Colon (tissue), 2 donors: ENCODE data around the gene IFIT1.
A peak's percentile ranks its signal among the peaks of the same experiment; 100 is the strongest.
"Not testable (repeated sequence)": the region's sequence is repeated elsewhere in the genome, so short reads cannot be mapped to it uniquely, and the experiment has no call there.

Experiments
- FAIRE-seq: peaks from 2 replicates; lab custom pipeline; 2012; peaks lifted over from hg19 to GRCh38; lab: Jason Lieb, UNC
- donor health status: control.
- donor health status: control.

IFIT1 gene

DNA sequence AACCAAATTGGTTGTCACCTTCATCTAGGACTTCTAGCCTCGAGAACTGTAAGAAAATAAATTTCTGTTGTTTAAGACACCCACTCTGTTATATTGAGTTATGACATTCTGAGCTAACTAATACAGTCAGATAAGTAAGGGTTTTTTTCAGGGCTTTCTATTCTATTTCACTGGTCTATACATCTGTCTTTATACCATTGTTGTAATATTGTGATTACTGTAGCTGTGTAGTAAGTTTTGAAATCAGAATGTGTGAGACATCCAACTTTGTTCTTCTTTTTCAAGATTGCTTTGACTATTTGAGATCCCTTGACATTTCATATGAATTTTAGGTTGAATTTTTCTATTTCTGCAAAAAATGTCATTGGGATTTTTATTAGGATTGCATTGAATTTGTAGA lies 7.5 kb downstream of the IFIT1 start:
- peak; percentile 47 for FAIRE-seq

DNA sequence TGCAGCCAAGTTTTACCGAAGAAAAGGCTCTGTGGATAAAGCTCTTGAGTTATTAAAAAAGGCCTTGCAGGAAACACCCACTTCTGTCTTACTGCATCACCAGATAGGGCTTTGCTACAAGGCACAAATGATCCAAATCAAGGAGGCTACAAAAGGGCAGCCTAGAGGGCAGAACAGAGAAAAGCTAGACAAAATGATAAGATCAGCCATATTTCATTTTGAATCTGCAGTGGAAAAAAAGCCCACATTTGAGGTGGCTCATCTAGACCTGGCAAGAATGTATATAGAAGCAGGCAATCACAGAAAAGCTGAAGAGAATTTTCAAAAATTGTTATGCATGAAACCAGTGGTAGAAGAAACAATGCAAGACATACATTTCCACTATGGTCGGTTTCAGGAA lies 10.6 kb downstream of the IFIT1 start:
- no peak for FAIRE-seq

DNA sequence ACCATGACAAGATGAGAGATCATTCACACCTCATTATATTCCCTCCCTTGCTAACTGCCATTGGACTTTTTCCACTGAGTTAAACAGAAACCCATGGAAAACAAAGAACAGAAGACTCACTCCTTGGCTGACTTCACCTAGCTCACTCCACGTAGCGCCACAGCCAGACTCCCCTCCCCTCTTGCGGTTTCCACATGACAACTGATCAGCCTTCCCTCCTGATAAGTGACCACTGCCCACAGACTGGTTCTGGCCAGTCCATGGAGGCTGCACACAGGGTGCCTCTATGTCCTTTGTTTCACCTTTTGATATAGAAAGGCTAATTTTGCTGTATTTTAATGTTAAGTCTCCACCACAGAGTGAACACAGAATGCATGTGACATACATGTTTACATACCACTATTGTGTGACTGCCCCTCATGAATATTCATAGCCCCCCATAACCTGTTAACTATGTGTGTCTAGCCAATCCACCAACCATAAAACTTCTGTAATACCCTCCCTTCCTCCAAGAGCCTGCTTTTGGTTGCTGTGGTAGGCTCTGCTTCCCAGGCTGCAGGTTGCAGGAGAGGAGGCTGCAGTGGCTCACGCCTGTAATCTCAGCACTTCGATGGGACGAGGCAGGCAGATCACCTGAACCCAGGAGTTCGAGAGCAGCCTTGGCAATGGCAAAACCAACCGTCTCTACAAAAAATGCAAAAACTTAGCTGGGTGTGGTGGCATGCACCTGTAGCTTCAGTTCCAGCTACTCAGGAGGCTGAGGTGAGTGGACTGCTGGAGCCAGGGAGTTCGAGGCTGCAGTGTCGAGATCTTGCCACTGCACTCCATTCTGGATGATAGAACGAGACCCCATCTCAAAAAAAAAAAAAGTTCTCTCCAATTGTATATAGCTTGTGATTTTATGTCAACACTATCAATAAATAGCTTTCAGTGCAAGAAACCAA lies 12.0 kb downstream of the IFIT1 start:
- no peak for FAIRE-seq

DNA sequence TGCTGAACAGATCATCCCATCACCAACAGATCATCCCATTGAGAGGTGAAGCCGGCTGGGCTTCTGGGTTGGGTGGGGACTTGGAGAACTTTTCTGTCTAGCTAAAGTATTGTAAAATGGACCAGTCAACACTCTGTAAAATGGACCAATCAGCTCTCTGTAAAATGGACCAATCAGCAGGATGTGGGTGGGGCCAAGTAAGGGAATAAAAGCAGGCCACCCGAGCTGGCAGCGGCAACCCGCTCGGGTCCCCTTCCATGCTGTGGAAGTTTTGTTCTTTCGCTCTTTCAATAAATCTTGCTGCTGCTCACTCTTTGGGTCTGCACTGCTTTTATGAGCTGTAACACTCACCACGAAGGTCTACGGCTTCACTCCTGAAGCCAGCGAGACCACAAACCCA lies 13.8 kb downstream of the IFIT1 start:
- not testable (repeated sequence) for FAIRE-seq

DNA sequence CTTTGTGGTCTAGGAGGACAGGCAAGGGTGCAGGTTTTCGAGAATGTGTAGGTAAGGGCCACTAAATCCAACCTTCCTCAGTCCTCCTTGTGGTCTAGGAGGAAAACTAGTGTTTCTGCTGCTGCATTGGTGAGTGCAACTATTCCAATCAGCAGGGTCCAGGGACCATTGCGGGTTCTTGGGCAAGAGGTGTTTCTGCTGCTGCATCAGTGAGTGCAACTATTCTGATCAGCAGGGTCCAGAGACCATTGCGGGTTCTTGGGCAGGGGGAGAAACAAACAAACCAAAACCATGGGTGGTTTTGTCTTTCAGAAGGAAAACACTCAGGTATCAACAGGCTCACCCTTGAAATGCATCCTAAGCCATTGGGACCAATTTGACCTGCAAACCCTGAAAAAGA lies 15.4 kb downstream of the IFIT1 start:
- not testable (repeated sequence) for FAIRE-seq

DNA sequence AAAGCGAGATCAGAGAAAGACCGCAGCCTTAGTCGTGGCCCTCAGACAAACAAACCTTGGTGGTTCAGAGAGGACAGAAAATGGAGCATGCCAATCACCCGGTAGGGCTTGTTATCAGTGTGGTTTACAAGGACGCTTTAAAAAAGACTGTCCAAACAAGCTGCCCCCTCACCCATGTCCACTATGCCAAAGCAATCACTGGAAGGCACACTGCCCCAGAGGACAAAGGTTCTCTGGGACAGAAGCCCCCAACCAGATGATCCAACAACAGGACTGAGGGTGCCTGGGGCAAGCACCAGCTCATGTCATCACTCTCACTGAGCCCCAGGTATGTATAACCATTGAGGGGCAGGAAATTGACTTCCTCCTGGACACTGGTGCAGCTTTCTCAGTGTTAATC lies 16.9 kb downstream of the IFIT1 start:
- FAIRE-seq = not testable (repeated sequence)

DNA sequence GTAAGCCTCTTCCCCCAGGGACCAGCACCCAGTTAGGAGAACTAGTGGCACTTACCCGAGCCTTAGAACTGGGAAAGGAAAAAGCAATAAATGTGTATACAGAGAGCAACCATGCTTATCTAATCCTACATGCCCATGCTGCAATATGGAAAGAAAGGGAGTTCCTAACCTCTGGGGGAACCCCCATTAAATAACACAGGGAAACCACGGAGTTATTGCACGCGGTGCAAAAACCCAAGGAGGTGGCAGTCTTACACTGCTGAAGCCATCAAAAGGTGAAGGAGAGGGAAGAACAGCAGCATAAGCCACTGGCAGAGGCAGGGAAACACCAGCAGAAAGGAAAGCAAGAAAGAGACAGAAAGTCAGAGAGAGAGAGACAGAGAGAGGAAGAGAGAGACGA lies 18.1 kb downstream of the IFIT1 start:
- not testable (repeated sequence) for FAIRE-seq

- FAIRE-seq = not testable (repeated sequence)
These were observed 18.7 kb downstream of the IFIT1 start for GRCh38 chr10:89411135-89411534.

- FAIRE-seq = not testable (repeated sequence)
These were observed 19.9 kb downstream of the IFIT1 start for GRCh38 chr10:89412276-89412675.

- FAIRE-seq = no peak
These were observed 21.0 kb downstream of the IFIT1 start for GRCh38 chr10:89413398-89413912.

DNA sequence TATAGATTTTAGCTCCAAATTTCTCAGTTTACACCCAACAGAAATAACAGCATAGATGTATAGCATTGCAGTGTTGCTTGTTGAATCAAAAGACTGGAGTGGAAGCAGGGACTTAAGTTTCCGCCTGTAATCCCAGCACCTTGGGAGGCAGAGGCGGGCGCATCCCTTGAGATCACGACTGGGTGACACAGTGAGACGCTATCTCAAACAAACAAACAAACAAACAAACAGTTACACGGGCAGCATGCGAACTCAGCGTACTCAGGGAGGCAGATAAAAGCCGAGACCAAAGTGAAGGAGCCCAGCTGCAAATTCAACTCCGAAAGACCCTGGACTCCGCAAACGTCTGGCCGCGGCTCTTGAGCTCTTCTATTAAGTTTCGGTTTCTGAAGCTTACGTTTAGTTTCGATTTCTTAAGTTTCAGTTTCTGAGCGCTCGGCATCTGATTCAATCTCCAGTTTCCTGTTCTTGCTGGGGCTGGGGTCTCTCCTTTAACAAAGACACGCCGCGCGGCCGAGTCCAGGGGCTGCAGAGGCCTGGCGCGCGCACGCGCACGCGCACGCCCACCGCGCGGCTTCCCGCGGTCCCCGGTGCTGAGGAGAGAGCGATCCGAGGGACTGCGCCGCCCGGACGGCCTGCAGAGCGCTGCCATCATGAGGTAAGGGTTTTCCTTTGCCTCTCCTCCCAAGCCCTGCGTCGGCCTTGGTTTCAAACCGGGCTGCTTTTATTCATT lies 21.9 kb downstream of the IFIT1 start, which contains the start of gene IFIT5:
TSS of gene IFIT5 (plus strand) at position 423 of the 733 bp plus-strand sequence. CDS start at position 654, 231 bp downstream.
- no peak for FAIRE-seq

GRCh38 chr10:89414879-89415821 lies 22.7 kb downstream of the IFIT1 start:
- FAIRE-seq = no peak

- no peak for FAIRE-seq
These were observed 24.0 kb downstream of the IFIT1 start for GRCh38 chr10:89416465-89416864.

- FAIRE-seq = no peak
These were observed 27.1 kb downstream of the IFIT1 start for GRCh38 chr10:89419548-89419947.

DNA sequence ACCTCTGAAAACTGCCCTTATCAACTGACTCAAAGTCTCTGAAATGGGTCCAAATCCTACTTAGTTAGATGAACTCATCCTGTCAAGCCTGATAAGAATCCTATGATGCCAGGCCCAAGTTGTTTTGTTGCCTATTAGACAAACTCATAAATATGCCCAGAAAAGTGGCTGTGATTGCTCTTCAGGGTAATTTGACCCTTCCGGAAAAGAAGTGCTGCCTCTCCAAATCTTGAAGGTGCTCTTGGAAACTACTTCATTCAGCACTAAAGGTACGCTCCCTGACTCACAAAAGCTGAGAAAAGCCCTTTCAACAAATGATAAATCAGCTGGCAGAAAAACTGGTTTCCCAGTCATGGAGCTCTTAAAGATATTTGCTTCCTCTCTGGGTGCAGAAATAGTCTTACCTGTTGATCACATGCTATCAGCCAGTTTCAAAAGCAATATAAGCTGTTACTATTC lies 28.6 kb downstream of the IFIT1 start:
- no peak for FAIRE-seq

GRCh38 chr10:89425000-89425399 lies 32.6 kb downstream of the IFIT1 start:
- FAIRE-seq = no peak

DNA sequence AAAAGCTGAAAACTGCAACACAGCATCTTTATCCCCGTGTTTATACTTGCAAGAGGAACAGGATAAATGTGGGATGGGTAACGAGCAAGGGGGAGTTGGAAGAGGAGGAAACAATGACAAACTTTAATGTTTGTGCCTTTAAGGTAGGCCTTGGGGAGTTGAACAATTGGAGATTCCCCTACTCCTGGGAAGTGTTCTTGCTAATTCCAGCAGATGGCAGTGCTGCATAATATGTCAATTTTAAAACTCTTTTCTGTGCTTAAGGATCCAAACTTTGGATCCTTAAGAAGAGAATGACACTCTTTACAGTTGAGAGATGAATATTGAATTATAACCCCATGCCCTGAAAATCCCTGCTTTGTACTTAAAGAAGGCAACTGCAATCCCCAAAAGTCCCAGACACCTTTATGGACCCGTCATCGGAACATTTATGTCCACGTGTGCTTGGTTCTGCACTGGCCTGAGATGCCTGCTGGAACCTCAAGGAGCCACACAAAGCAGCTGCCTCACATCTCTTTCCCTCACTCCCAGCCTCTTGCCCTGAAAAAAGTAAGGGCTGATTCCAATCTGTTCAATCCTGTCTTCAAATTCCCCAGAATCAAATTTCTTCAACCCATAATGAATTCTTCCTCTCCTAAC lies 33.9 kb downstream of the IFIT1 start:
- no peak for FAIRE-seq

DNA sequence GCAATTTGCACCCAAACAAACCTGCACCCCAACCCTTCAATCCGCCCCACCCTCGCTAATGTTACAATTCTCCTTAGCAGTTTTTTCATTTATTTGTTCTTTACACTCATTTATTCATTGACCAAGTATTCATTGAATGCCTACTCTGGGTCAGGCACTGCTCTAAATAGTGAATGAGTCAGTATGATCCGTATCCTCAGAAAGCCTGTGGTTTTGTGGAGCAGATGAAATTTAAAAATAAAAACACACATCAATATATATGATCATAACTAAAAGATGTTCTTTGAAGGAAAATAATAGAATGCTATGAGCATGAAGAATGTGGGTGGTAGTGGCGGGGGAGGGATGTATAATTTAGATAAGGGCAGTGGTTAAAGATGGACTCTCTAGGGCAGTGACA lies 35.2 kb downstream of the IFIT1 start:
- no peak for FAIRE-seq

DNA sequence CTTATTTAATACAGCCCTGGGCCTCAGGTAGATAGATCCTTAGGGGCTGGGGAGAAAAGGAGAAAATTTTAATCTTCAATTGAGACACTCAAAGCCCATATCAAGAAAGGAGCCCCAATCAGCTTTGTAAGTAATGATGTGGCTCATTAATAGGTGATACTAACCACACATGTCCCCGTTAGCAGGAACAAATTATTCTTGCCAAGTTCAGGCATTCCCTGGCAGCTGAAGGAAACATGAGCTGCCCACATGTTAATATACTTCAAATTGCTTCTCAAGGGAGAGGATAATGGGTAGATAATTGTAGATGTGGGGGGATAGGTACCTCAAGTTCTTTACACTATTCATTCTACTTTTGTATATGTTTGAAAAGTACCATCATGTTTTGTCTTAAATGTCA lies 36.5 kb downstream of the IFIT1 start:
- FAIRE-seq = no peak

DNA sequence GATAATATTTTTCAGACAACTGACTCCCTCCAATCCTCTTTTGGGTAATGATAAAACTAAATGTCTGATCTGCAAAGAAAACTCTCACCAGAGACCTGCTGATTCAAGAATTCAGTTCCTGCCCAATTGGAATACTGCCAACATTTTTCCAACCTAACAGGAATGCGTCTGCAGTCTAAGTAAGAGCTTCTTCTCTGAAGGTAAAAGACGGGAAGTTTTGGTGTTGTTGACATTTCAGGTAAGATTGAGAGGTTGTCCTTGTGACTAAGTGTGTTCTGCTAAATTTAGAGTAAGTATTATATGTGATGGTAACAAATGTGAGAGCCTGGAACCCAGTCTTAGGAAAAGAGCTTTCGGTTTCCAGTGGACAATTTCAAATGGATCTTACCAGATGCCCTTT lies 39.6 kb downstream of the IFIT1 start:
- no peak for FAIRE-seq

DNA sequence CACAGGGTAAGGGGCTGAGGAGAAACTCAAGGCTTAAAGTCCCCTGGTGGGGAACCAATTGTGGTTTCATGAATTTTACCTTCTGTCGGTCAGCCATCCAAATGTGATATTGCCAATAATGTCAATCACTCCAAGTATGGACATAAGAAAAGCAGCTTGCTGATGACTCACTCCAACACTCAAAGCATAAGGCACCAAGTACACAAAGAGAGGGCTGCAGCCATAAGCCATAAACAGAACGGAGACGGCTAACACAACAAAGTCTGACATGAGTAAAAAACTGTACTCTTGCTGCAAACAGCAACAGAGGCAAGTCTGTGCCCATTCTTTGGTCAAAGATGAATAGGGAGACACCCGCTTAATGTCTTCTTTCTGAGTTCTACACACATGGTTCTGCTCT lies 46.1 kb downstream of the IFIT1 start:
- no peak for FAIRE-seq
